GM10266 (cell line): ENCODE results near the gene MYL6B.

Source experiments
- DNase-seq: peaks from one replicate; pipeline ENCODE4 v3.0.0; 2012; ENCODE audit errors: extremely low spot score
- TF ChIP-seq, protein P1 (sequence below): IDR thresholded peaks from 2 replicates; pipeline ENCODE4 v1.5.1; 2012; ENCODE audit warnings: mild to moderate bottlenecking, low read depth; ENCODE audit not compliant: control insufficient read depth, insufficient read depth; ENCODE audit errors: missing control alignments

MYL6B gene

GRCh38 chr12:56197921-56198635 lies 45.7 kb downstream of the MYL6B start:
- DNase-seq, result no peak
- TF ChIP-seq, protein P1, sequence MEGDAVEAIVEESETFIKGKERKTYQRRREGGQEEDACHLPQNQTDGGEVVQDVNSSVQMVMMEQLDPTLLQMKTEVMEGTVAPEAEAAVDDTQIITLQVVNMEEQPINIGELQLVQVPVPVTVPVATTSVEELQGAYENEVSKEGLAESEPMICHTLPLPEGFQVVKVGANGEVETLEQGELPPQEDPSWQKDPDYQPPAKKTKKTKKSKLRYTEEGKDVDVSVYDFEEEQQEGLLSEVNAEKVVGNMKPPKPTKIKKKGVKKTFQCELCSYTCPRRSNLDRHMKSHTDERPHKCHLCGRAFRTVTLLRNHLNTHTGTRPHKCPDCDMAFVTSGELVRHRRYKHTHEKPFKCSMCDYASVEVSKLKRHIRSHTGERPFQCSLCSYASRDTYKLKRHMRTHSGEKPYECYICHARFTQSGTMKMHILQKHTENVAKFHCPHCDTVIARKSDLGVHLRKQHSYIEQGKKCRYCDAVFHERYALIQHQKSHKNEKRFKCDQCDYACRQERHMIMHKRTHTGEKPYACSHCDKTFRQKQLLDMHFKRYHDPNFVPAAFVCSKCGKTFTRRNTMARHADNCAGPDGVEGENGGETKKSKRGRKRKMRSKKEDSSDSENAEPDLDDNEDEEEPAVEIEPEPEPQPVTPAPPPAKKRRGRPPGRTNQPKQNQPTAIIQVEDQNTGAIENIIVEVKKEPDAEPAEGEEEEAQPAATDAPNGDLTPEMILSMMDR, result no peak

DNA sequence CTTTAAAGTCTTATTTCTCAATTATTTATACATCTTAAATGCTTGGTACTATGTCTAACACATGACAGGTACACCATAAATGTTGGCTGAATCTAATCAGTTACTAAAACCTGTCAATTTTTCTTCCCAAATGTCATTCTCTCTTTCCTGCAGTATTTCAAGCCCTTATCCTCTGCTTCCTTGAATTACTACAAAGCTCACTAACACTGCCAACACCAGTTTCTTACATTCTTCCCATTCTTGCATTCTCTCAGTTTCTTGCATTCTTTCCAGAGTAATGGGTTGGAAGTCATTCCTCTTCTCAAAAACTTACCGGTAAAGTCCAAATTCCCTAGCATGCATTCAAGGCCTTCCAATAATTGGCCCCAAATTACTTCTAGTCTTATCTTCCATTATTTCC lies 46.4 kb downstream of the MYL6B start:
- no peak for DNase-seq
- TF ChIP-seq, protein P1, result no peak

- TF ChIP-seq, protein P1, result no peak
- DNase-seq, result no peak
Measured at GRCh38 chr12:56202366-56202765, 50.0 kb downstream of the MYL6B start.

GRCh38 chr12:56202838-56203237 lies 50.5 kb downstream of the MYL6B start:
- TF ChIP-seq, protein P1, result no peak

GRCh38 chr12:56204275-56204674 lies 51.9 kb downstream of the MYL6B start:
- TF ChIP-seq, protein P1, result no peak
- no peak for DNase-seq

More at GRCh38 chr12:56202838-56203237, 50.5 kb downstream of the MYL6B start:
- DNase-seq, result no peak

GRCh38 chr12:56205445-56205844 lies 53.1 kb downstream of the MYL6B start:
- TF ChIP-seq, protein P1, result peak; percentile 8

GRCh38 chr12:56206452-56207166 lies 54.2 kb downstream of the MYL6B start:
- TF ChIP-seq, protein P1, result peak; percentile 54
- peak; percentile 33 for DNase-seq

More at GRCh38 chr12:56205445-56205844, 53.1 kb downstream of the MYL6B start:
- DNase-seq, result no peak
